H9 (cell line): ENCODE measurements around the gene HAUS8. TPM values are rescaled to one million over a fixed set of nuclear protein-coding genes. Genes with fewer than 3 reads are reported as not detected.

Experiments
- DNase-seq: peaks from one replicate; pipeline ENCODE4 v3.0.0-alpha.2; 2017
- H2AFZ ChIP-seq: one replicate; pipeline ENCODE4 v1.6.1; 2013; ENCODE audit warnings: mild to moderate bottlenecking, low read length, control low read depth, moderate library complexity
- H2AK5ac ChIP-seq: 2 replicates; pipeline ENCODE4 v1.6.1; 2013; ENCODE audit warnings: low read length, control low read depth, mixed read lengths; ENCODE audit not compliant: insufficient read length
- H2BK120ac ChIP-seq: one replicate; pipeline ENCODE4 v1.6.1; 2013; ENCODE audit warnings: low read depth, mild to moderate bottlenecking, low read length, control low read depth, inconsistent platforms; ENCODE audit not compliant: poor library complexity, severe bottlenecking
- H2BK12ac ChIP-seq: 2 replicates; pipeline ENCODE4 v1.6.1; 2013; ENCODE audit warnings: low read length, control low read depth, mixed read lengths, low read depth; ENCODE audit not compliant: insufficient read length
- H2BK15ac ChIP-seq: 2 replicates; pipeline ENCODE4 v1.6.1; 2013; ENCODE audit warnings: low read depth, low read length, control low read depth
- H2BK20ac ChIP-seq: one replicate; pipeline ENCODE4 v1.6.1; 2013; ENCODE audit warnings: low read depth, mild to moderate bottlenecking, low read length, control low read depth, inconsistent platforms; ENCODE audit not compliant: poor library complexity, severe bottlenecking
- H2BK5ac ChIP-seq: 2 replicates; pipeline ENCODE4 v1.6.1; 2013; ENCODE audit warnings: low read length, control low read depth, mixed read lengths; ENCODE audit not compliant: insufficient read length
- H3K14ac ChIP-seq: 2 replicates; pipeline ENCODE4 v1.6.1; 2013; ENCODE audit warnings: low read length, control low read depth; ENCODE audit not compliant: insufficient read depth
- H3K18ac ChIP-seq: 2 replicates; pipeline ENCODE4 v1.6.1; 2013; ENCODE audit warnings: low read depth, mild to moderate bottlenecking, mixed read lengths, low read length, control low read depth; ENCODE audit not compliant: insufficient read length
- H3K23ac ChIP-seq: 2 replicates; pipeline ENCODE4 v1.6.1; 2013; ENCODE audit warnings: low read length, control low read depth, mixed read lengths, low read depth; ENCODE audit not compliant: insufficient read length
- H3K23me2 ChIP-seq: 2 replicates; pipeline ENCODE4 v1.6.1; 2013; ENCODE audit warnings: low read depth, mild to moderate bottlenecking, mixed read lengths, low read length, control low read depth; ENCODE audit not compliant: insufficient read length, poor library complexity, severe bottlenecking
- H3K27ac ChIP-seq: 2 replicates; pipeline ENCODE4 v1.5.1; 2013; ENCODE audit warnings: low read length, control low read depth, mixed read lengths, low read depth; ENCODE audit not compliant: insufficient read length
- H3K27me3 ChIP-seq: 2 replicates; pipeline ENCODE4 v1.6.1; 2013; ENCODE audit warnings: low read length, control low read depth, inconsistent platforms; ENCODE audit not compliant: insufficient read depth
- H3K4ac ChIP-seq: 2 replicates; pipeline ENCODE4 v1.6.1; 2013; ENCODE audit warnings: low read depth, mild to moderate bottlenecking, control low read depth, inconsistent platforms, low read length, moderate library complexity
- H3K4me1 ChIP-seq: 2 replicates; pipeline ENCODE4 v1.6.1; 2013; ENCODE audit warnings: low read length, control low read depth, inconsistent platforms; ENCODE audit not compliant: insufficient read depth
- H3K4me2 ChIP-seq: 2 replicates; pipeline ENCODE4 v1.6.1; 2013; ENCODE audit warnings: low read length, control low read depth, mixed read lengths; ENCODE audit not compliant: insufficient read length, insufficient read depth
- H3K56ac ChIP-seq: 2 replicates; pipeline ENCODE4 v1.6.1; 2013; ENCODE audit warnings: low read depth, mild to moderate bottlenecking, mixed read lengths, low read length, control low read depth; ENCODE audit not compliant: insufficient read length
- H3K79me1 ChIP-seq: 2 replicates; pipeline ENCODE4 v1.6.1; 2013; ENCODE audit warnings: low read depth, mild to moderate bottlenecking, moderate library complexity, low read length, control low read depth, inconsistent platforms; ENCODE audit not compliant: insufficient read depth, poor library complexity, severe bottlenecking
- H3K79me2 ChIP-seq: 2 replicates; pipeline ENCODE4 v1.6.1; 2013; ENCODE audit warnings: low read length, control low read depth, inconsistent platforms; ENCODE audit not compliant: insufficient read depth
- H3K9ac ChIP-seq: 2 replicates; pipeline ENCODE4 v1.6.1; 2013; ENCODE audit warnings: low read length, control low read depth, mixed read lengths; ENCODE audit not compliant: insufficient read length; ENCODE audit errors: extremely low read depth
- H3K9me3 ChIP-seq: one replicate; pipeline ENCODE4 v1.6.1; 2013; ENCODE audit warnings: low read depth, low read length, inconsistent platforms; ENCODE audit not compliant: control insufficient read depth
- H3T11ph ChIP-seq: one replicate; pipeline ENCODE4 v1.6.1; 2013; ENCODE audit warnings: mild to moderate bottlenecking, low read length, control low read depth, inconsistent platforms
- H4K20me1 ChIP-seq: one replicate; pipeline ENCODE4 v1.6.1; 2013; ENCODE audit not compliant: control insufficient read depth, insufficient read length, insufficient read depth
- H4K5ac ChIP-seq: 2 replicates; pipeline ENCODE4 v1.6.1; 2013; ENCODE audit warnings: low read depth, mild to moderate bottlenecking, mixed read lengths, low read length, control low read depth; ENCODE audit not compliant: insufficient read length
- H4K8ac ChIP-seq: replicated peaks from 2 replicates; pipeline ENCODE4 v1.6.1; 2013; ENCODE audit warnings: low read length, control low read depth, mixed read lengths, low read depth; ENCODE audit not compliant: insufficient read length
- H4K91ac ChIP-seq: 2 replicates; pipeline ENCODE4 v1.6.1; 2013; ENCODE audit warnings: low read depth, mild to moderate bottlenecking, moderate library complexity, mixed read lengths, low read length, control low read depth; ENCODE audit not compliant: insufficient read length
- H3K27ac Mint-ChIP-seq, 3 experiments: 2 replicates in 2 of 3; 3 replicates in 1 of 3; pipeline ENCODE4 v1.8.0; 2020 to 2021; ENCODE audit warnings: mixed read lengths in 3 of 3, mild to moderate bottlenecking in 1 of 3, moderate library complexity in 1 of 3
- H3K27me3 Mint-ChIP-seq: 2 replicates; pipeline ENCODE4 v1.8.0; 2021; ENCODE audit warnings: low read depth, mild to moderate bottlenecking, moderate library complexity, mixed read lengths
- H3K36me3 Mint-ChIP-seq, 3 experiments: 2 replicates in 2 of 3; 3 replicates in 1 of 3; pipeline ENCODE4 v1.8.0; 2020 to 2021; ENCODE audit warnings: low read depth in 3 of 3, mixed read lengths in 3 of 3; ENCODE audit not compliant: insufficient read depth in 1 of 3
- H3K4me1 Mint-ChIP-seq, 2 experiments: 2 replicates each; pipeline ENCODE4 v1.8.0; 2020; ENCODE audit warnings: mixed read lengths in 2 of 2
- H3K4me3 Mint-ChIP-seq, 2 experiments: 2 replicates in 1 of 2; 3 replicates in 1 of 2; pipeline ENCODE4 v1.8.0; 2020 to 2021; ENCODE audit warnings: mild to moderate bottlenecking in 2 of 2, mixed read lengths in 2 of 2, moderate library complexity in 1 of 2
- H3K9me3 Mint-ChIP-seq, 2 experiments: 2 replicates in 1 of 2; 3 replicates in 1 of 2; pipeline ENCODE4 v1.8.0; 2020; ENCODE audit warnings: mild to moderate bottlenecking in 2 of 2, mixed read lengths in 2 of 2, moderate library complexity in 1 of 2
- CTCF ChIP-seq: fragments of 200-600 bp; sonication (generic); conservative IDR thresholded peaks from 3 replicates; pipeline ENCODE4 v1.8.0; 2021; ENCODE audit warnings: antibody characterized with exemption, mild to moderate bottlenecking
- WGBS: extraction: QIAGEN DNeasy Blood & Tissue Kit; methylation state at CpG from one replicate; pipeline ENCODE4 v1.1.7; 2013; ENCODE audit warnings: missing lambda C conversion rate, low lambda C conversion rate, mixed read lengths; ENCODE audit not compliant: insufficient read length; ENCODE audit errors: extremely low coverage; 5-methylcytosine and 5-hydroxymethylcytosine counted together
- total RNA-seq: library from RNA; stranded (reverse); gene quantifications from 2 replicates; pipeline ENCODE4 v1.2.1, GENCODE V29; 2021

The HAUS8 gene
- total RNA-seq, 1 experiment from 2014 or later: 27.8 TPM

- H4K20me1 ChIP-seq: no peaks in the 10 kb centered on the region
- no peak overlapping the region for H2AFZ ChIP-seq
- no peak overlapping the region for H2BK15ac ChIP-seq
- H3K4me1 ChIP-seq: peaks cover 8% of the 10 kb centered on the region; the same call in 1 of the 2 replicates
- no peak overlapping the region for H4K91ac ChIP-seq
- H4K5ac ChIP-seq: no peak overlapping the region
- no peak overlapping the region for H3K23ac ChIP-seq
- H3K56ac ChIP-seq: no peak overlapping the region
- H3K4me3 Mint-ChIP-seq: peak overlapping the region in 1 of 2 experiments; percentile 72; a peak in 2 of 5 replicates
- no peak overlapping the region for H2BK120ac ChIP-seq
- H2BK12ac ChIP-seq: no peak overlapping the region
- peaks cover 8% of the 10 kb centered on the region for H3K79me1 ChIP-seq
- no peaks in the 10 kb centered on the region for H3K27me3 ChIP-seq
- no peak overlapping the region for H2BK5ac ChIP-seq
- H3K27ac Mint-ChIP-seq: no peak overlapping the region
- H3K9me3 Mint-ChIP-seq: no peaks in the 10 kb centered on the region
- TF ChIP-seq CTCF: no peak
- peaks cover 3 to 7% (median 5%) of the 10 kb centered on the region in 3 experiments for H3K36me3 Mint-ChIP-seq
- no peak overlapping the region for H3T11ph ChIP-seq
- DNase-seq: no peak
- no peaks in the 10 kb centered on the region; the same call in 1 of the 2 replicates for H3K27me3 Mint-ChIP-seq
- peaks cover 9% of the 10 kb centered on the region for H3K23me2 ChIP-seq
- H3K18ac ChIP-seq: no peak overlapping the region
- peaks cover 18% of the 10 kb centered on the region; the same call in 1 of the 2 replicates for H3K79me2 ChIP-seq
- no peaks in the 10 kb centered on the region for H3K9me3 ChIP-seq
- no peak overlapping the region for H2AK5ac ChIP-seq
- peaks cover 44 to 53% of the 10 kb centered on the region in 2 experiments for H3K4me1 Mint-ChIP-seq
- no CpG with 5 or more reads among the region's 19 CpGs for WGBS
- no peak overlapping the region for H4K8ac ChIP-seq
- no peak overlapping the region for H3K27ac ChIP-seq
- H3K4me2 ChIP-seq: no peak overlapping the region
- no peak overlapping the region for H3K14ac ChIP-seq
- no peak overlapping the region for H3K4ac ChIP-seq
- no peak overlapping the region for H3K9ac ChIP-seq
- no peak overlapping the region for H2BK20ac ChIP-seq
Measured at GRCh38 chr19:17078036-17078919, 3.0 kb upstream of the HAUS8 start.
